Activated T-cell treated with anti-CD3 and anti-CD28 coated beads for 24 hours (primary cell): ENCODE data around the gene C17orf113.

Experiments
- DNase-seq: peaks from one replicate; pipeline ENCODE4 v3.0.0-alpha.2; 2020; ENCODE audit warnings: low read depth

C17orf113 gene

DNA sequence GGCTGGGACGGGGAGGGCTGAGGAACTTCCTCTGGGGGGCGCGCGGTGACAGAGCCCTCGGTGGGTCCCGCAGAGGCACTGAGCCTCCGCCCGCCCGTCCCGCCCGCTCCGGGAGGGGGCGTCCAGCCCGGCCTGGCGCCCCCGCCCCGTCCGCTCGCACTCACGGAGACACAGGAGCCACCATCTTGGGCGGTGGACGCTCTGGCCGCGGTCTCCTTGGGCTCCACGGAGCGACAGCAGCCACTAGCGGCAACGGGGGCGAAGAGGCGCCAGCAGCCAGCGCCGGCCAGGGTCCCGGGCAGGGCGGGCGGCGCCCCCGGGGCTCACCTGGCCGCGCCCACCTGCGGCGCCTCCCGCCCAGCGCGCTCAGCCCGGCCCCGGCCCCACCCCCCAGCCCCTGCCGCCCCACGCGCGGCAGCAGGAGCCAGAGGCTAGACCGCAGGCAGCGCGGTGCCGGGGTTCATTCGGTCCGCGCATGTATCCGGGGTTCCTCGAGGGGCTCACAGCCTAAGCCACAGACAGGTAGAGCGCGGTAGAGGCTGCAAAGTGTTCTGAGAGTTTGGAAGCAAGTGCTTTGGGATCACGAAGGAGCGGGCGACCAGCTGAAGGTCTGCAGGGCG lies at the start of gene C17orf113:
Gene C17orf113, minus strand, starts transcription at position 209 of the 620 bp plus-strand sequence. CDS start 7,225 bp downstream, outside the sequence.
- peak; percentile 18 for DNase-seq

- DNase-seq, result no peak
Measured at GRCh38 chr17:42098730-42099399, 48.5 kb upstream of the C17orf113 start.

DNA sequence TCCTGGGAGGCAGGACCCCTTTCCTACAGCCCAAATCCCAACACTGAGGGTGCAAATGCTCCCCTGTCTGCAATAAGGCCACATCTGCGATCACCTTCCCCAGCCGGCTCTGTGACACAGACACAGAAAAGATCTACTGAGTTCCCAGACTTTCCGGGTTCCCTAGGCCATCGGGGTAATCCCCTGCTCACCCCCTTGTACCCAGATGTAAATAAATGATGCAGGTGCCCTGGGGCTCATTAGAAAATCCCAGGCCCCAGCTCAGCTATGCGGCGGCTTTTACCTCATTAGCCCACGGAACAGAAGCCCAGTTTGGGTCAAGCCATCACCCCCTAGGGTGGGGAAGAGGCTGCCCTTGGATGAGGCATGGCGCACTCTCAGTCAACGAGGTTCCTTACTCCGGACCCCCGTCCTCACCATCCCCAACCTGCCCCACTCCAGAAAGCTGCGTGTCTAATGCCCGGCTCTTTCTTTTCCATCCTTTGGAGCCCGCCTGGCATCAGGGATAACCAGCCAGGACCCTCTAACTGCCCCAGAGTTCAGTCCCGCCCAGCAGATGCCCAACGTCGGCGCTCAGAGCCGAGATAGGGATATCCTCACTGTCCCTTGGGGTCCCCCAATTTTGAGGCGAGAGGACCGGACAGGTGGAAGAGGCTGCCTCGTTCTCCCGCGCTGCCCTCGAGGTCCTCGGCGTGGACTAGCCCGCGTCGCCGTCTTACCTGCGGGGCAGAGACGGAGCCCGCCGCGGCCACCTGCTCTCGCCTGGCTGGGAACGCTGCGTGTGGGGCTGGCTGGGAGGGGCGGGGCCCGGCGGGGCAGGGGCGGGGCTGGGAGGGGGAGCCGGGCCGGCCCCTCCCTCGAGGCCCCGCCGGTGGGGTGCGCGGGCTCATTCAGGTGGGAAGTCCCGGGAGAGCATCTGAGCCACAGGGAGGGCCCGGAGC lies 47.6 kb upstream of the C17orf113 start, which contains the start of gene ZNF385C:
Gene ZNF385C, minus strand, starts transcription at position 783 of the 941 bp plus-strand sequence. CDS start 35,417 bp downstream, outside the sequence.
- peak; percentile 28 for DNase-seq

GRCh38 chr17:42096360-42097111 lies 46.1 kb upstream of the C17orf113 start:
- DNase-seq, result no peak

- no peak for DNase-seq
Measured at GRCh38 chr17:42094375-42095069, 44.1 kb upstream of the C17orf113 start.

DNA sequence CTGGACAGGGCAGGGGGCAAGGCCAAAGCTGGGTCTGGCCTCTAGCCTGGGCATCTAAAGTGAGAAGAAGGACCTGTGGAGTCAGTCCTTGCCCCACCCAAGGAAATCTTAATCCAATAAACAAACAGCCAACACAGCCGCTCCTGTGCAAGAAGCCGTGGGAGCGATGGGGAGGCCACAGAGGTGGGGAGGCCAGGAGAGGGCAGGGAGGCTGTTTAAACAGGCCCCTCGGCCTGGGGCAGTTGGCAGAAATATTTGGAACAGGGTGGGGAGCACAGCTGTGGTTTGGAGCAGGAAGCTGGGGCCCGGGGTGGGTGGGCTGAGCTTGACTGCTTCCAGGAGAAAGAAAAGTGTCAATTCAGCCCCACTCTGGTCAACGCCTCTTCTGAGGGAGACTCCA lies 42.5 kb upstream of the C17orf113 start:
- no peak for DNase-seq

GRCh38 chr17:42090964-42091790 lies 40.8 kb upstream of the C17orf113 start:
- no peak for DNase-seq

- no peak for DNase-seq
Measured at GRCh38 chr17:42088736-42089135, 38.3 kb upstream of the C17orf113 start.

DNA sequence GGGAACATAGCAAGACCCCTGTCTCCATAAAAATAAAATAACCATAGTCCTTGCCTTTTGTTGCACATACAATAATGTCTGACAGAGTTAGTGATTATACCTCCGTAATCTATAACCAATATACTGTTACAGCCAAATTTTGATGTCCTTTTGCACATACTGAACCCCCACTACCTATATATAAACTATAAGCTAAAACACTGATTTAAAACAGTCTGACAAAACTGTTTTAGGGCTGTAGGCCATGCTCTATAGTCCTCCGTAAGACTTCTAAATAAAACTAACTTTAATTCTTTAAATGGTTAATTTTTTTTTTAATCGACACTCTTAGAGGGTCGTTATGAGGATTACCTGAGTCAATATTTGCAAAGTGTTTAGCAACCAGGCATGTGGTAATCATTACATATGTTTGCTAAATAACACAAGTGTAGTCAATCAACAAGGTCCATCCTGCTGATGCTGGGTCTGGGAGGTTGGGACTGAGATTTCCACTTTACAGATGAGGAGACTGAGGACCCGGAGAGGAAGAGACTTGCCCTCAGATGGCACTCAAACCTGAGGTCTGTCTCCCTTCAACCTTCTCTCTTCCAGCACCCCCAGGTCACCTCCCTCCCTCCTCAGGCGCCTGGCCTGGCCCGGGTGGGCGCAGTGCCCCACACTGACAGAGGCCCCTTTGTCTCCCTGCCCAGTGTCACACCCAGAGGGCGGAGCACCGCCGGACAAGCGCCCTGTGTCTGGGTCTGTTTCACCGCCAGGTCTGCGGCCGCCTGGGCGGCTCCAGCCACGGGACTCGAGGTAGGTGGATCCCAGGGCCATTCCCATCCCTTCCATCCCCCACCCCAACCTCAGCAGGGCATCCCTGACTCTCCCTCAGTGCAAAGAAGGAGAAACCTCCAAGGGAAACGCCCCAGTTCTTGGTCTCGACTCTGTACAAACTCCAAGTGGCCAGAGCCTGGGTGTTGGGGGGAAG lies 37.6 kb upstream of the C17orf113 start:
- no peak for DNase-seq

DNA sequence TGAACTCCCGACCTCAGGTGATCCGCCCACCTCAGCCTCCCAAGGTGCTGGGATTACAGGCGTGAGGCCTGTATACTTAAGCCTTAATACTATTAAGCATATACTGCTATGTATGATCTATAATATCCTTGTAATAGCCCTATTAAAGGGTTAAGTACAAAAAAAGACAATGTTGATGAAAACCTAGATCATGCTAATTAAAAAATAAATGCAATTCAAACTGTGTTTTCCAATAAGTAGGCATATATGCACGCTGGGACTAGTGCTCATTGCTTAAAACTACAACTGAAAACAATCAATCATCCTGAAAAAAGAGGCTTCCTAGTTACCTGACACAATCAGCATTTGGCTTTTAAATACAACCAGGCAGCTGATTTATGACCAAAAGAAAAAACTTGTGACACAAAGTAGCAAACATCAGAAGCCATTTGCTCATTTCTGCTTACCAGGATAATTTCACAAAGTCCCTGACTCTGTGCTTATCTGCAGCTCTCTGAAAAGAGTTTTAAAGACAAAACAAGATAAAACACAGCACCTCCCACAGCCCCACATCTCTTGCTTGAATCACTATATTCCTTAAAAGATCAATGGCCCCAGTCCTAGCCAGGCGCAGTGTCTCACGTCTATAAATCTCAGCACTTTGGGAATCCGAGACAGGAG lies 36.8 kb upstream of the C17orf113 start:
- no peak for DNase-seq

- DNase-seq, result no peak
Measured at GRCh38 chr17:42081516-42082129, 31.2 kb upstream of the C17orf113 start.

GRCh38 chr17:42079541-42079940 lies 29.1 kb upstream of the C17orf113 start:
- DNase-seq, result no peak

DNA sequence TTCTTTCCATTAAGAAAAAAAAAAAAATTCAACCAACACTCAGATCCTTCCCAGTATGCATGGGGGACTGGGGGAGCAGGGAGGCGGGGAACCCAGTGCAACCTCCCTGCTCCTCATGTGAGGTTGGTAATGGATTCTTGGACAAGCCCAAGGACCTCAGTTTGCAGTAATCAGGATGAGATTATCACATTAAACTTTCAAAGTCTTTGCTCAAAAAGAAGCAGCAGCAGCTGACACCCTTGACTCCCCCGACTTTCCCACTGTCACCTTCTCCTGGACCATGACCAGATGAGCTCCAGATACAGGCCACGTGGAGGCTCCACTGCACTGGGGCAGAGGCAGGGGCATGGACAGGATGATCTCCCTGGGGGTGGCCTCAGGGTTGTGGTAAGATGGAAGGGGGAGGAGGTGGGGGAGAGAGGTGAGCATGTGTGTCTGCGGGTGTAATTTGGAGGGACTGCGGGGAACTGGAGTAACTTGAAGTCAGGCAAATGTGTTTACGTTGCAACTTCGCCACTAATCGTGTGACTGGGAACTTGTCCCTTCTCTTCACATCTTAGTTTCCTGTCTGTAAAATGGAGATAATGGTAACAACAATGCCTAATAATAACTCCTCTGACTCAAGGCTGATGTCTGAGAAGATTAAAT lies 28.1 kb upstream of the C17orf113 start:
- no peak for DNase-seq

- DNase-seq, result no peak
Measured at GRCh38 chr17:42077755-42078154, 27.4 kb upstream of the C17orf113 start.

- no peak for DNase-seq
Measured at GRCh38 chr17:42076797-42077559, 26.6 kb upstream of the C17orf113 start.

DNA sequence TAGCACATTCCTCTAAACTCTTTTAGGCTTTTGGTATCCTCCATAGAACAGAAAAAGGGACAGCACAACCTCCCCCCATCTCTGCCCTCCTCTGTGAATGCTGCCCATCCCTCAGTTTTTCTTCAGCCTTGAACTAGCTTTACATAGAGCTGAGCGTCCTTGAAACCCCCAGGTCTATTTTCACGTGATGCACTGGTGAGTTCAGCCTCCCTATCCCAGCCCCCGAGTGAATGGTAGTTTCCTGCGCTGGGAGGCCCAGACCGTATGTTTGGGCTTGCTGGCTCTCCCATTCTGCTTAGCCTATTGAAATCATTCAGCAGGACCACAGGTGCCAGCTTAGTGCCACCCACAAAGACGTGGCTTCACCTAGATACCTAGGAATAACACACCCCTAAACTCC lies 25.4 kb upstream of the C17orf113 start:
- DNase-seq, result no peak
